Esophagus squamous epithelium (tissue), 5 donors: ENCODE data around the gene C19orf85. TPM values are rescaled to one million over a fixed set of nuclear protein-coding genes. Genes with fewer than 3 reads are reported as not detected.

Experiments
- DNase-seq: peaks from one replicate; lab custom pipeline; 2025; lab: John Stamatoyannopoulos, UW
- H3K27ac ChIP-seq, 4 donors: fragments of 200-600 bp; sonication (generic); one replicate each; pipeline ENCODE4 v1.5.1; 2016 to 2019; ENCODE audit warnings: mild to moderate bottlenecking in 1 of 4
- H3K27me3 ChIP-seq, 4 donors: fragments of 200-600 bp; sonication (generic); 1 replicate in 3 of 4; 2 replicates in 1 of 4; pipeline versions ENCODE4 v1.5.1 to v1.6.0; 2017 to 2021; ENCODE audit warnings: antibody characterized with exemption in 1 of 4
- H3K36me3 ChIP-seq, 3 donors: fragments of 200-600 bp; sonication (generic); one replicate each; pipeline ENCODE4 v1.5.1; 2016 to 2019
- H3K4me1 ChIP-seq, 3 donors: fragments of 200-600 bp; sonication (generic); one replicate each; pipeline ENCODE4 v1.5.1; 2017 to 2019
- H3K4me3 ChIP-seq, 4 donors: fragments of 200-600 bp; sonication (generic); 1 replicate in 3 of 4; 2 replicates in 1 of 4; pipeline ENCODE4 v1.5.1; 2016 to 2019; ENCODE audit warnings: mild to moderate bottlenecking in 2 of 4, moderate library complexity in 1 of 4
- H3K9me3 ChIP-seq, 3 donors: fragments of 200-600 bp; sonication (generic); one replicate each; pipeline ENCODE4 v1.5.1; 2016 to 2019
- POLR2A ChIP-seq, 4 donors: fragments of 450-650 bp; IDR thresholded peaks; one replicate each; pipeline ENCODE4 v1.6.1; 2017; ENCODE audit warnings: antibody characterized with exemption in 4 of 4, mild to moderate bottlenecking in 4 of 4, moderate library complexity in 3 of 4
- WGBS, 2 donors: methylation state at CpG; one replicate each; pipeline ENCODE4 v1.1.5; 2018; 5-methylcytosine and 5-hydroxymethylcytosine counted together
- intact Hi-C: fragments of 100-400 bp; cut with DNase I; formaldehyde crosslinking; loops from one replicate; pipeline ENCODE4 v1.15.0; 2022
- total RNA-seq, 4 donors: library from RNA; depleted of rRNA; stranded (reverse); fragments of >200 nt; gene quantifications; one replicate each; pipeline ENCODE4 v1.1.0, GENCODE V29; 2016
- TF ChIP-seq, protein P1 (sequence below), 6 experiments: fragments of 450-650 bp in 4 of 6; fragments of 200-600 bp in 2 of 6; sonication (generic) in 2 of 6; IDR thresholded peaks; one replicate each; pipeline ENCODE4 v1.5.1; 2016 to 2019; ENCODE audit warnings: antibody characterized with exemption in 6 of 6, mild to moderate bottlenecking in 4 of 6, moderate library complexity in 4 of 6
- donor health status: DM: yes; HTN: yes; CAD: no.

C19orf85 gene
- total RNA-seq, 4 donors from 2014 or later, result not detected

DNA sequence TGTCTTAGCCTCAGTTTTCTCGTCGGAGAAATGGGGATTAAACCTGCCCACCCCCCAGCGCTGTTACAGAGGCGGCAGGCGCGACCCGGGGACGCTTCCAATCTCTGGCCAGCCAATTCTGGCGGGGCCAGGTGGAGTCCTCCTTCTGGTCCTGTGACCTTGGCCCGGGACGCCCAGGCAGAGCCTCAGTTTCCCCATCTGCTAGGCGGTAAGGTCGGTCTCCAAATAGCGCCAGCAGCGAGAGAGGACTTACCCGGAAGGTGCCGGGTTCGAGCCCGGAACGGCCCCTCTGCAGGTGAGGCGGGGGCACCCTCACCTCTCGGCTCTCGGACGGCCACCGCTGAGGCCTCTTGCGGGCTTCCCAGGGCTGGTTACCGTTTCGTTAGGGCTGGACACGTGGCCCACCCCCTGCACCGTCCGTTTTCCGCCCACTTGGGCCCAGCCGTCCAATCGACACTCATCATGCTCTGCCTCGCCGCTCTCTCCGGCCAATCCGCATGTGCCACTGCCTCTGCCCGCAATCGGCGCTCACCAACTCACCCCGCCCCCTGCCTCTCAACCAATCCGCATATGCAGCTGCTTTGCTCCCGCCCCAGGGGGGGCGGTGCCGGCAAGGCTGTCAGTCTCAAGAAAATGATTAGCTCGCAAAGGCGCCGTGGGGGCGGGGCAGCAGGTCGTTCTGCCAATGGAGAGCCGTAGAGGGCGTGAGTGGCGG lies 3.1 kb downstream of the C19orf85 start, which contains the start of gene ISOC2:
ISOC2 (minus strand) TSS at position 384 of the 715 bp plus-strand sequence. CDS start 5,156 bp downstream, outside the sequence.
- Histone ChIP-seq H3K4me1 (peaks cover 15 to 28% (median 16%) of the 10 kb centered on the region in 3 donors), H3K9me3 (no peaks in the 10 kb centered on the region), H3K4me3 (peak within 1 kb of the TSS; percentile 49 to 97 (median 80)), H3K36me3 (peaks cover 0 to 3% (median 0%) of the 10 kb centered on the region in 3 donors), H3K27me3 (no peaks in the 10 kb centered on the region), H3K27ac (peak within 1 kb of the TSS; percentile 80 to 97 (median 95))
- peak; percentile 100 for DNase-seq
- TF ChIP-seq POLR2A (IDR thresholded peaks at IDR 0.05), result peak in 3 of 4 donors; percentile 41 to 63 (median 42)
- TF ChIP-seq, protein P1, sequence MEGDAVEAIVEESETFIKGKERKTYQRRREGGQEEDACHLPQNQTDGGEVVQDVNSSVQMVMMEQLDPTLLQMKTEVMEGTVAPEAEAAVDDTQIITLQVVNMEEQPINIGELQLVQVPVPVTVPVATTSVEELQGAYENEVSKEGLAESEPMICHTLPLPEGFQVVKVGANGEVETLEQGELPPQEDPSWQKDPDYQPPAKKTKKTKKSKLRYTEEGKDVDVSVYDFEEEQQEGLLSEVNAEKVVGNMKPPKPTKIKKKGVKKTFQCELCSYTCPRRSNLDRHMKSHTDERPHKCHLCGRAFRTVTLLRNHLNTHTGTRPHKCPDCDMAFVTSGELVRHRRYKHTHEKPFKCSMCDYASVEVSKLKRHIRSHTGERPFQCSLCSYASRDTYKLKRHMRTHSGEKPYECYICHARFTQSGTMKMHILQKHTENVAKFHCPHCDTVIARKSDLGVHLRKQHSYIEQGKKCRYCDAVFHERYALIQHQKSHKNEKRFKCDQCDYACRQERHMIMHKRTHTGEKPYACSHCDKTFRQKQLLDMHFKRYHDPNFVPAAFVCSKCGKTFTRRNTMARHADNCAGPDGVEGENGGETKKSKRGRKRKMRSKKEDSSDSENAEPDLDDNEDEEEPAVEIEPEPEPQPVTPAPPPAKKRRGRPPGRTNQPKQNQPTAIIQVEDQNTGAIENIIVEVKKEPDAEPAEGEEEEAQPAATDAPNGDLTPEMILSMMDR (IDR thresholded peaks at IDR 0.05), result no peak
- intact Hi-C loops, result no loop called here
- WGBS, 2 donors, result 0% methylated on average over 1 to 6 of the region's 54 CpGs

DNA sequence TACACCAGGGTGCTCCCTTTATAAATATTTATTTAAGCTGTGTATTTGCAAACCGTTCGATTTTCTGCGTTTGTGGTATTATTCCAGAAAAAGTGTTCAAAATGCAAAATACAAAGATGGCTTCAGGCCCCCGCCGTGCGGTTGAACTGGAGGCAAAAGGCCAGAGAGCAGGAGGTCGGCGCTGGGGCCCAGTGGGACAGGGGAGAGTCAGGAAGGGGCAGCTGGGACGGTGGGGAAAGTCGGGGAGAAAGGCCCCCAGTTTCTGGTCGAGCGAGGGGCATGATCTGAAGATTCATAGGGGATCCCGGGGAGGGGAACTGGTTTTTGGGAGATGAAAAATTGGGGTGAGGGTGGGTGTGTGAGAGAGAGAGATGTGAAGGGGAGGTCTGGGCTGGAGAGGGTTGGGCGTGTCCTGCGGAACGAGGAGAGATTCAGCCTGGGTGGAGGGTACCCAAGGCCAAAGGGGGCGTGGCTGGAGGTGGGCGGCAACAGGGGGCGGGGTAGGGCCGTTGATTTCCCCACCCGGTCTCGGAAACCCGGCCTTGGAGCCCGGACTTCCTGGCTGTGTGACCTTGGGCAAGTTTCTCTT lies 3.8 kb downstream of the C19orf85 start:
- 14 to 25% methylated on average over 17 to 20 of the region's 24 CpGs for WGBS, 2 donors
- peaks cover 0 to 10% (median 0%) of the 10 kb centered on the region in 3 donors for H3K36me3 ChIP-seq
- peak overlapping the region; percentile 48 to 97 (median 80) for H3K4me3 ChIP-seq
- H3K4me1 ChIP-seq, result peaks cover 15 to 28% (median 16%) of the 10 kb centered on the region in 3 donors
- H3K9me3 ChIP-seq, result no peaks in the 10 kb centered on the region
- DNase-seq, result no peak
- TF ChIP-seq, protein P1 (IDR thresholded peaks at IDR 0.05), result no peak
- no peak for TF ChIP-seq POLR2A (IDR thresholded peaks at IDR 0.05)
- no peaks in the 10 kb centered on the region for H3K27me3 ChIP-seq
- H3K27ac ChIP-seq, result peak overlapping the region; percentile 77 to 97 (median 95)
- intact Hi-C loops, result no loop called here

DNA sequence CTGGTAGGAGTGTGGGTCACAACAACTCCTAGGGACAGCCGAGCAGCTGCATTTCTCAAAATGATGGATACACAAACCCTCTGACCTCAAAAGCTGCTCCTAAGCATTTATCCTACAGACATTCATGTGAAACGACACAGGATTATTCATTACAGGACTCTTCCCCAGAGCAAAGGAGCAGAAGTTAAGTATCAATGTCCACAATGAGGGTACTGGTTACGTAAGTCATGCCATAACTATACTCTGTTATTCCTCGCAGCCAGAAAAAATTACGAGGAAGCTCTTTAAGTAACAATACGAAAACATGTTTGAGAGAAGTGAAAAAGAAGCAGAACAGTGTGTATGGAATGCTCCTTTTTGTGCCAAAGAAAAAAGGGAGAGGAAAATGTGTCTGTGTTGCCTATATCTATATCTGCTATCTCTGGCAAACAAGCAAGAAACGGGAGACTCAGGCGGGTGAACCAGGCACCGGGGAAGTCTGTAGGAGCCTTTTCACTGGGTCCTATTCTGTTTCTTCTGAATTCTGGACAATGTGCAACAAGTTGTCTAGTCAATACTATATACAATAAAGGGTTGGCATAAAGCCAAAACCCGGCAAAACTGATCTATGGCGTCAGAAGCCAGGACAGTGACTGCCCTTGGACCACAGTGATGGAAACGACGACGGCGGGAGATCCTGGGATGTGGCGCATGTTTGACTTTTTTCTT lies 4.4 kb downstream of the C19orf85 start:
- peak overlapping the region; percentile 48 to 97 (median 80) for H3K4me3 ChIP-seq
- no peak for DNase-seq
- TF ChIP-seq, protein P1 (IDR thresholded peaks at IDR 0.05), result no peak
- TF ChIP-seq POLR2A (IDR thresholded peaks at IDR 0.05), result no peak
- peaks cover 15 to 28% (median 16%) of the 10 kb centered on the region in 3 donors for H3K4me1 ChIP-seq
- intact Hi-C loops, result no loop called here
- peaks cover 0 to 16% (median 0%) of the 10 kb centered on the region in 3 donors for H3K36me3 ChIP-seq
- H3K27me3 ChIP-seq, result no peaks in the 10 kb centered on the region
- whole genome bisulfite sequencing, 2 donors, result 27 to 32% methylated on average over 15 of the region's 16 CpGs
- peak overlapping the region; percentile 77 to 97 (median 95) for H3K27ac ChIP-seq
- H3K9me3 ChIP-seq, result no peaks in the 10 kb centered on the region

DNA sequence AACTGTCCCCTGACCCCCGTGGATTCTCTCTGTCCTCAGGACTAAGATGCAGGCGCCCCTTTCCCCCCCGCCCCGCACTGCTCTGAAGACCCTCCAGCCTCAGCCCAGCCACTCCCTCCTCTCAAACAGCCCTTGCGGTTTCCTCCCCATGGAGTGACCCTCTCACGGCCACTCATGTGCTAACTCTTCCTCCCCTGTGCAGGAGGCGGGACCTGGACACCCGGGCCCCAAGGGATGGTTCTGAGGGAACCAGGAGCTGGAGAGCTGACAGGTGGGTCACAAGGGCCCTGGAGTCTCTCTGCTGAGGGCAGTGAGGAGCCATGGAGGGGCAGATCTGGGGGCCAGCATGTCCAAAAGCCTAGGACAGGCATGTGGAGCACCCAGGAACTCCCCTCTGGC lies 5.0 kb downstream of the C19orf85 start:
- Histone ChIP-seq H3K9me3 (no peaks in the 10 kb centered on the region), H3K27me3 (no peaks in the 10 kb centered on the region), H3K4me3 (no peak overlapping the region), H3K36me3 (peaks cover 0 to 20% (median 0%) of the 10 kb centered on the region in 3 donors), H3K27ac (peak overlapping the region in 3 of 4 donors; percentile 95 to 97 (median 95)), H3K4me1 (peaks cover 15 to 28% (median 16%) of the 10 kb centered on the region in 3 donors)
- WGBS, 2 donors, result 53 to 72% methylated on average over 2 to 6 of the region's 8 CpGs
- no peak for TF ChIP-seq POLR2A (IDR thresholded peaks at IDR 0.05)
- TF ChIP-seq, protein P1 (IDR thresholded peaks at IDR 0.05), result no peak
- DNase-seq, result no peak
- intact Hi-C loops, result no loop called here
